Endothelial cell of umbilical vein (primary cell): ENCODE results near the gene NCAPH2. TPM values are rescaled to one million over a fixed set of nuclear protein-coding genes. Genes with fewer than 3 reads are reported as not detected.
"Not testable (repeated sequence)": the region's sequence is repeated elsewhere in the genome, so short reads cannot be mapped to it uniquely, and the experiment has no call there.

Source experiments
- BruUV-seq: library from RNA; stranded (reverse); fragments of 400-500 nt; replicated peaks from 2 replicates; lab custom pipeline; 2021; lab: Mats Ljungman, UMichigan
- CTCF ChIA-PET: fragments of 300-600, 350-600 bp; sonication (Branson Sonifier 250); formaldehyde crosslinking; loops from one replicate; lab custom pipeline; 2021; ENCODE audit warnings: antibody characterized with exemption, inconsistent platforms; lab: Charles Lee
- POLR2A ChIA-PET: fragments of 300-600, 350-600 bp; sonication (Branson Sonifier 250); formaldehyde crosslinking; loops from one replicate; lab custom pipeline; 2021; ENCODE audit warnings: antibody characterized with exemption, inconsistent platforms; lab: Charles Lee
- DNase-seq: peaks from one replicate; pipeline ENCODE4 v3.0.0-alpha.2; 2011; ENCODE audit warnings: low read depth, low spot score
- FAIRE-seq: peaks from 2 replicates; lab custom pipeline; 2011; peaks lifted over from hg19 to GRCh38; lab: Jason Lieb, UNC
- H2AFZ ChIP-seq: 2 replicates; pipeline ENCODE4 v1.6.0; 2012; ENCODE audit warnings: low read depth, low read length, control low read depth, inconsistent platforms
- H3K27ac ChIP-seq: 2 replicates; pipeline ENCODE4 v1.5.1; 2011; ENCODE audit warnings: low read depth, mild to moderate bottlenecking, control low read depth, low read length, moderate library complexity; ENCODE audit not compliant: insufficient read depth
- H3K27me3 ChIP-seq, 2 experiments: 2 replicates each; pipeline versions ENCODE4 v1.6.0 to v1.6.1; 2011; ENCODE audit warnings: low read length in 2 of 2, mixed read lengths in 1 of 2; ENCODE audit not compliant: control insufficient read depth in 2 of 2, insufficient read depth in 2 of 2
- H3K36me3 ChIP-seq, 2 experiments: 2 replicates in 1 of 2; 3 replicates in 1 of 2; pipeline ENCODE4 v1.5.1; 2011; ENCODE audit warnings: low read length in 2 of 2, mild to moderate bottlenecking in 1 of 2, moderate library complexity in 1 of 2; ENCODE audit not compliant: control insufficient read depth in 2 of 2, insufficient read depth in 2 of 2; ENCODE audit errors: extremely low read depth in 1 of 2
- H3K4me1 ChIP-seq: 3 replicates; pipeline ENCODE4 v1.5.1; 2011; ENCODE audit warnings: mild to moderate bottlenecking, low read length; ENCODE audit not compliant: control insufficient read depth, insufficient read depth; ENCODE audit errors: extremely low read depth
- H3K4me2 ChIP-seq: 2 replicates; pipeline ENCODE4 v1.6.1; 2011; ENCODE audit warnings: low read length, control low read depth, mixed read lengths; ENCODE audit not compliant: insufficient read depth
- H3K4me3 ChIP-seq, 3 experiments: fragments of 200-600 bp in 1 of 3; sonication (generic), shearing (Covaris generic) in 1 of 3; replicated peaks in 1 of 3; 2 replicates each; pipeline ENCODE4 v1.5.1; 2011 to 2016; ENCODE audit warnings: control low read depth in 3 of 3, low read length in 3 of 3, mild to moderate bottlenecking in 2 of 3, inconsistent platforms in 1 of 3, low read depth in 1 of 3, moderate library complexity in 1 of 3; ENCODE audit not compliant: insufficient read depth in 1 of 3
- H3K79me2 ChIP-seq: 2 replicates; pipeline ENCODE4 v1.6.0; 2012; ENCODE audit warnings: low read length, inconsistent platforms; ENCODE audit not compliant: control insufficient read depth, insufficient read depth
- H3K9ac ChIP-seq: replicated peaks from 2 replicates; pipeline ENCODE3; 2011; ENCODE audit warnings: low read length, control low read depth; ENCODE audit not compliant: insufficient read depth; ENCODE audit errors: extremely low read depth
- H3K9me1 ChIP-seq: replicated peaks from 3 replicates; pipeline ENCODE4 v1.6.0; 2011; ENCODE audit warnings: mild to moderate bottlenecking, low read length; ENCODE audit not compliant: control insufficient read depth, insufficient read depth; ENCODE audit errors: extremely low read depth
- H3K9me3 ChIP-seq: replicated peaks from 2 replicates; pipeline ENCODE4 v1.5.1; 2012; ENCODE audit warnings: low read length, inconsistent platforms; ENCODE audit not compliant: control insufficient read depth, insufficient read depth
- H4K20me1 ChIP-seq: replicated peaks from 2 replicates; pipeline ENCODE3; 2011; ENCODE audit warnings: mild to moderate bottlenecking, low read length; ENCODE audit not compliant: control insufficient read depth, insufficient read depth; ENCODE audit errors: extremely low read depth
- CTCF ChIP-seq, 2 donors: IDR thresholded peaks; 1 replicate in 1 of 2; 2 replicates in 1 of 2; pipeline ENCODE4 v1.5.1; 2011; ENCODE audit warnings: low read length in 2 of 2, mild to moderate bottlenecking in 2 of 2, moderate library complexity in 2 of 2, control low read depth in 1 of 2, inconsistent platforms in 1 of 2, low read depth in 1 of 2; ENCODE audit not compliant: insufficient read depth in 1 of 2; ENCODE audit errors: extremely low read depth in 1 of 2
- GATA2 ChIP-seq: IDR thresholded peaks from 2 replicates; pipeline ENCODE4 v1.7.0; 2011; ENCODE audit warnings: low read depth, mild to moderate bottlenecking, moderate library complexity, mixed read lengths, low read length; ENCODE audit not compliant: insufficient read length, insufficient read depth
- dilution Hi-C: fragments of 300-500 bp; cut with MboI; formaldehyde crosslinking; loops from one replicate; pipeline ENCODE4 v1.15.0; 2019; ENCODE audit warnings: low sequenced_read_pairs; ENCODE audit not compliant: extremely low pct_ligation_motif_present
- intact Hi-C: fragments of 100-400 bp; cut with micrococcal nuclease; formaldehyde crosslinking; loops from one replicate; pipeline ENCODE4 v1.10.0; 2022
- polyA plus RNA-seq, 4 experiments: library from polyadenylated mRNA; depleted of rRNA in 3 of 4; stranded (reverse) in 3 of 4; unstranded in 1 of 4; fragments of >200 nt; gene quantifications; 2 replicates each; pipeline versions ENCODE4 v1.2.1 to v1.2.3, GENCODE V29; 2011 to 2012; ENCODE audit warnings: missing spikeins in 1 of 4
- total RNA-seq: library from RNA; stranded (reverse); gene quantifications from 2 replicates; pipeline ENCODE4 v1.2.3, GENCODE V29; 2021

The NCAPH2 gene
- total and polyA plus RNA-seq, 2 donors (not counting 3 experiments of a cell fraction or from before 2014, with no cell fraction given) = 42.4 to 43.2 TPM

DNA sequence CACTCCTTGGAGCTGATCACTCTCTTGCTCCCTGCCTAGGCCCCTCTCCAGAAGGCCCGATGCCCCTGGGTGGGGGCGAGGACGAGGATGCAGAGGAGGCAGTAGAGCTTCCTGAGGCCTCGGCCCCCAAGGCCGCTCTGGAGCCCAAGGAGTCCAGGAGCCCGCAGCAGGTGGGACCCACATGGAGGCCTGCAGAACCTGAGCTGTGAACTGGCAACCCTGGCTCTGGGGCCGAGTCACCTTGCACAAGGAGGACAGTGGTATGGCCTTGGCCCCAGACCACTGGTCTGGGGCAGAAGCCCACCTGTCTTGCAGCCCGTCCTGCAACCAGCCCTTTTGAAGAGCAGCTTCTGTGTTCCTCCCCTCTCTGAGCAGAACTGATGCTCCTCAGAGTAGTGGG is 11.1 kb downstream of the NCAPH2 start:
- POLR2A ChIA-PET = no interaction called here

GRCh38 chr22:50520184-50520583 is 12.2 kb downstream of the NCAPH2 start:
- POLR2A ChIA-PET, intact Hi-C loops, H3K27ac ChIP-seq, H3K9me3 ChIP-seq, CTCF ChIA-PET, dilution Hi-C loops, H3K27me3 ChIP-seq, H4K20me1 ChIP-seq, BruUV-seq, DNase-seq, H2AFZ ChIP-seq, H3K4me2 ChIP-seq, H3K9me1 ChIP-seq, H3K4me3 ChIP-seq, FAIRE-seq, H3K9ac ChIP-seq: not testable (repeated sequence)
- Histone ChIP-seq H3K4me1 (peaks cover 11% of the 10 kb centered on the region), H3K79me2 (peaks cover 13% of the 10 kb centered on the region), H3K36me3 (peaks cover 0 to 27% of the 10 kb centered on the region in 2 experiments)

More for the DNA sequence above, 11.1 kb downstream of the NCAPH2 start:
- Histone ChIP-seq H3K4me1 (peaks cover 4% of the 10 kb centered on the region), H3K79me2 (peaks cover 12% of the 10 kb centered on the region), H3K9me3 (no peaks in the 10 kb centered on the region), H3K9me1 (no peaks in the 10 kb centered on the region), H3K4me3 (no peak overlapping the region), H3K27me3 (no peaks in the 10 kb centered on the region), H2AFZ (no peak overlapping the region), H3K36me3 (peaks cover 0 to 27% of the 10 kb centered on the region in 2 experiments), H3K9ac (no peak overlapping the region), H3K27ac (no peak overlapping the region), H4K20me1 (no peaks in the 10 kb centered on the region), H3K4me2 (no peak overlapping the region)
- TF ChIP-seq GATA2 = no peak
- no peak for TF ChIP-seq CTCF (IDR thresholded peaks at IDR 0.05; ENCODE audit: extremely low read depth in 1 of 2, insufficient read depth in 1 of 2, low read depth in 1 of 2, low read length in 2 of 2)
- intact Hi-C loops = no loop called here
- FAIRE-seq = no peak
- DNase-seq = no peak
- CTCF ChIA-PET = no interaction called here
- no TSS peak for BruUV-seq
- dilution Hi-C loops = no loop called here
